ENCODE measurements around the gene DNAJA4.

DNAJA4 gene

GRCh38 chr15:78274994-78275393 lies 10.6 kb downstream of the DNAJA4 start:
- in situ Hi-C loops (cut with HindIII; ENCODE audit: low sequenced_read_pairs) = no loop called here

GRCh38 chr15:78276064-78276943 lies 11.9 kb downstream of the DNAJA4 start:
- in situ Hi-C loops (cut with HindIII; ENCODE audit: low sequenced_read_pairs) = no loop called here

- in situ Hi-C loops (cut with HindIII; ENCODE audit: low sequenced_read_pairs) = no loop called here
These were observed 16.1 kb downstream of the DNAJA4 start for GRCh38 chr15:78280319-78281072.

- in situ Hi-C loops (cut with HindIII; ENCODE audit: low sequenced_read_pairs) = no loop called here
These were observed 18.0 kb downstream of the DNAJA4 start for GRCh38 chr15:78282324-78282723.

DNA sequence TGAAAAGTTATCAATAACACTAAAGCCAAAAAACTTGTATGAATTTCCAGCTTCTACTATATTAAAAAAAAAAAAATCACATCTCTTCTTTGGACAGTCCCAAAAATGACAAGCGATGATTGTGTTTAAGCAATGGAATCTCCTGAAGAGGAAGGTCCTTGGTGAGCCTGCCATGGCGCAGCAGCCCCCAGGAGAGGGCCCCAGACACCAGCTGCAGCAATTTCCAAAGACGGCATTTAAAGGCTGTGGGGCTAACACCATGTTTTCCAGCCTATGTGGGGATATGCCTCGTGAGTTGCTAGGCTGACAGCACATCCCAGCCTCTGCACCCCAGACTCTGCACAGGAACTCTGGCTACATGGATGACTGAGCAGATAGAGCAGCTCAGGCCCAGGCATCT lies 20.4 kb downstream of the DNAJA4 start:
- in situ Hi-C loops (cut with HindIII; ENCODE audit: low sequenced_read_pairs) = no loop called here

- in situ Hi-C loops (cut with HindIII; ENCODE audit: low sequenced_read_pairs) = no loop called here
These were observed 25.9 kb downstream of the DNAJA4 start for GRCh38 chr15:78290222-78290621.

GRCh38 chr15:78291052-78291451 lies 26.7 kb downstream of the DNAJA4 start:
- in situ Hi-C loops (cut with HindIII; ENCODE audit: low sequenced_read_pairs) = no loop called here

DNA sequence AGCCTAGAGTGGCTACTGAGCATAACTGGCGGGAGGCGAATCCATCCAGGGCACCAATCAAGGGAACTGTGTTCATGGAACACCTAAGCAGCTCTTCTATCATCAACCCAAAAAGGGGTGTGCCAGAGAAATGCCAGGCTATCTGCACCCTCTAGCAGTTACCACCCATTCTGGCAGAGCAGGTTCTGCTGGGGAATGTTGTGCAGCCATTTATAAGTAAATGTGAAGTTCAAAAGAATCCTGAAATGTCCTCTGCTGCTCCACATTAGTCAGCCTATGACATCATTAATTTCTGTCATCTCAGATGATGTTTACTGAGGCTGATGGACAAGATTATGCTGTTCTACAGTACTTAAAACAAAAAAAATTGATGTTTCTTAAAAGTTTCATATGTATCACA lies 27.3 kb downstream of the DNAJA4 start:
- in situ Hi-C loops (cut with HindIII; ENCODE audit: low sequenced_read_pairs) = no loop called here

DNA sequence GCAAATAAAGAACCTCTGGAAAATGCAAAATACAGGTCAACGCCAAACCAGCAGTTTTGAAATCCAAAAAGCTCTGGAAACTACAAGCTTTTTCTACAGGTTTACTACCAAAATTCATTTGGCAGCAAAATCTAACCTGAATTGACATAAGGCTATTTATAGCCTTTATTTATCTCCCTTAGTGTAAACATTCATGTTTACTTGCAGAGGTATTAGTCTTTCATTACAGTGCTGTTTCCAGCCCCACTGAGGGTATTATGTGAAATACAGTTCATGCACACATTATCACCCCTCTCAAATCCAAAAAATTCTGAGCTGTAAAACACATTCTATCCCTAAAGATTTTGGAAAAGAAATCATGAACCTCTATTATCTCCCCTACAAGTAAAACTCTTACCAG lies 27.9 kb downstream of the DNAJA4 start:
- in situ Hi-C loops (cut with HindIII; ENCODE audit: low sequenced_read_pairs) = no loop called here

- in situ Hi-C loops (cut with HindIII; ENCODE audit: low sequenced_read_pairs) = no loop called here
These were observed 35.0 kb downstream of the DNAJA4 start, which contains the start of gene SKIC8 for GRCh38 chr15:78299101-78299930. Gene SKIC8, minus strand, starts transcription at chr15:78299609. Its CDS starts 3,923 bp downstream, at chr15:78295686.

DNA sequence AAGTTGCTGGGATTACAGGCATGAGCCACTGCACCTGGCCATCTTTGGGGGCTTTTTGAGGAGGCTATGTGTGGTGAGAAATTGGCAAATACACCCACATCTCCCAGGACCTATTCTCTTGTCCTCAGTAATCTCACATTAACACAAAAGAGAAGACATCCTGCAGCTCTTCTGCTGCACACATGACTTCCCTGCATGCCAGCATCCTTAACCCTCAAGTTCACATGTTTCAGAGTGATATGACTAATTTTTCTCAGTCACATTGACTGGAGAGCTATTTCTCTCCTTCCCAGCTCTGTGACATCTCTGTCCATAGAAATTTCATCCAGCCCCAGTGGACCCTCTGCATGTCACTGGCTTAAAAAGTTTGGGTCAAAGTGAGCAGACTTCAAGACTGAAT lies 37.0 kb downstream of the DNAJA4 start:
- in situ Hi-C loops (cut with HindIII; ENCODE audit: low sequenced_read_pairs) = no loop called here

GRCh38 chr15:78301828-78302227 lies 37.5 kb downstream of the DNAJA4 start:
- in situ Hi-C loops (cut with HindIII; ENCODE audit: low sequenced_read_pairs) = no loop called here

DNA sequence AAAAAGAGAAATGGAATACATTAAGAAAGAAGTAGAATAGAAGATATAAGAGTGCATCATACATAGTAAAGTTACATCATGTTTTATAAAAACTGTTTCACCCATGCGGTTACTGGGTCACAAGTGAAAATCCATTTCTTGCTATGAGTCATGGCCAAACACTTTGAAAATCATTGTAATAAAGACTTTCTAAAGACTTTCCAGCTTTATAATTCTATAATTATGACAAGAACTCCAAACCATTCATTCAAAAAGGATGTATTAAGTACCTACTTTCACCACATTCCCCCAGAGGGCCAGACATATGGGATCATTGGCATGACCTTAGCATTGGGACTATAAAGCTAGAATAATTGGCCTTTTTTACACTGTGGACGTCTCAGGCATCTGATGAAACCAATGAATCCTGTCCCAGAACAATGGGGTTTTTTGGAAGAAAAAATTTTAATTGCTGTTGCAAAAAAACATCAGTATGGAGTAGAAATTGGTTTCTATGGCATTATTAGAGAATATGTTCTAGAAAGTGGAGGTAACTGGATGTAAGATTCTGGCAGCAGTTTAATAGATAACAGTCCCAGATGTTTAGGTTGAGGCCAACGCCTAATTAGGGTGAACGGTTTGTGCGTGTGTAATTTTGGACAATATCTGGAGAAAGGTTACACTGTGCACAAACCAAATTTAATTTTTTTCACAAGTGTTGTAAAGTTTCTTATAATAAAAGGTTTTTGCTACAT lies 38.4 kb downstream of the DNAJA4 start:
- in situ Hi-C loops (cut with HindIII; ENCODE audit: low sequenced_read_pairs) = no loop called here

GRCh38 chr15:78304216-78305066 lies 40.1 kb downstream of the DNAJA4 start:
- in situ Hi-C loops (cut with HindIII; ENCODE audit: low sequenced_read_pairs) = loop anchor here (5.0 kb wide), 1 partner anchor 43 kb away; no protein-coding TSS in a partner anchor

DNA sequence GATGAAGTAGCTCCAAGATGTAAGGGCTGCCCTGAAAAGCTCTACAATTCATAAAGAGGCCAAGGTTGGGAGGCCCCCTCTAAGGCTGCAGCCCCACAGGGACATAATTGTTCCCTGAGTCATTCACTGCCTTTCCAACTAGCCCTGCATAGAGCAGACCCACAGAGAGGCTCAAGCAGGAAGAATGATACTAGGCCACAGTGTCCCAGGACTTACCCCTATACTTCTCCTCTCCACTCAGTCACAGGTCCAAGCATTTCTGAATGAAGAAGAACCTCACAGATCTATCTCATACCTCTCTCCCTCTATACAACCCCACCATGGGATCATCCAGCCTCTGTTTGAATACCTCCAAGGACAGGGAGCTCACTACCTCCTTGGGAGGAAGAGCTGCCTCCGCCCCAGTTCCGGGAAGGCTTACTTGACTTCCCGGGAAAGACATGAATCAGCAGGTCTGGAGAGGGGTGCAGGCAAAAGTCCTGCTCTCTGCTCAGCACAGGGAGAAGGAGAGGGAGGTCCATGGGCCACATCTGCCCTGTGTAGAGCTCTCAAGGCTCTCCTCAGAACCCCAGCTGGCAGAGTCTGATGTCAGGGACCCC lies 41.9 kb downstream of the DNAJA4 start:
- in situ Hi-C loops (cut with HindIII; ENCODE audit: low sequenced_read_pairs) = loop anchor here (5.0 kb wide), 1 partner anchor 41 kb away; no protein-coding TSS in a partner anchor

- in situ Hi-C loops (cut with HindIII; ENCODE audit: low sequenced_read_pairs) = loop anchor here (5.0 kb wide), 1 partner anchor 39 kb away; no protein-coding TSS in a partner anchor
These were observed 43.6 kb downstream of the DNAJA4 start for GRCh38 chr15:78307976-78308375.

GRCh38 chr15:78308422-78309032 lies 44.2 kb downstream of the DNAJA4 start:
- in situ Hi-C loops (cut with HindIII; ENCODE audit: low sequenced_read_pairs) = loop anchor here (5.0 kb wide), 1 partner anchor 39 kb away; no protein-coding TSS in a partner anchor

GRCh38 chr15:78311292-78311691 lies 46.9 kb downstream of the DNAJA4 start:
- in situ Hi-C loops (cut with HindIII; ENCODE audit: low sequenced_read_pairs) = no loop called here

Measured in endothelial cell of hepatic sinusoid (primary cell).